PFSK-1 (cell line): ENCODE data around the gene SDF2L1.

Experiments used
- FOXP2 ChIP-seq: optimal IDR thresholded peaks from 2 replicates; pipeline ENCODE3; 2011; ENCODE audit warnings: borderline replicate concordance, control low read depth, inconsistent platforms; ENCODE audit not compliant: insufficient read depth; ENCODE audit errors: extremely low read length, extremely low read depth
- POLR2AphosphoS5 ChIP-seq: IDR thresholded peaks from 2 replicates; pipeline ENCODE4 v1.6.1; 2012; ENCODE audit warnings: low read depth, mild to moderate bottlenecking, control low read depth, low read length, moderate library complexity
- REST ChIP-seq, 2 experiments: IDR thresholded peaks; 2 replicates each; pipeline versions ENCODE4 v1.6.1 to v1.8.0; 2011 to 2012; ENCODE audit warnings: low read depth in 2 of 2, low read length in 2 of 2, control low read depth in 1 of 2, inconsistent platforms in 1 of 2, mild to moderate bottlenecking in 1 of 2, moderate library complexity in 1 of 2; ENCODE audit not compliant: insufficient read depth in 1 of 2
- SIN3A ChIP-seq: IDR thresholded peaks from 2 replicates; pipeline ENCODE4 v1.6.1; 2012; ENCODE audit warnings: mild to moderate bottlenecking, low read length, moderate library complexity, borderline replicate concordance; ENCODE audit not compliant: insufficient read depth
- TAF1 ChIP-seq: IDR thresholded peaks from 2 replicates; pipeline ENCODE4 v1.6.1; 2012; ENCODE audit warnings: low read length, control low read depth, borderline replicate concordance; ENCODE audit not compliant: insufficient read depth

The SDF2L1 gene

GRCh38 chr22:21598302-21598701 is 43.8 kb upstream of the SDF2L1 start:
- TF ChIP-seq FOXP2 (no peak), REST (IDR thresholded peaks at IDR 0.05; ENCODE audit: insufficient read depth in 1 of 2, low read depth in 2 of 2, low read length in 2 of 2) (no peak), POLR2AphosphoS5 (no peak), TAF1 (no peak), SIN3A (no peak)

GRCh38 chr22:21599053-21599893 is 42.8 kb upstream of the SDF2L1 start:
- TF ChIP-seq FOXP2 = no peak
- TF ChIP-seq REST (IDR thresholded peaks at IDR 0.05; ENCODE audit: insufficient read depth in 1 of 2, low read depth in 2 of 2, low read length in 2 of 2) = no peak
- no peak for TF ChIP-seq SIN3A
- no peak for TF ChIP-seq TAF1
- TF ChIP-seq POLR2AphosphoS5 = no peak

- TF ChIP-seq REST (IDR thresholded peaks at IDR 0.05; ENCODE audit: insufficient read depth in 1 of 2, low read depth in 2 of 2, low read length in 2 of 2) = no peak
- TF ChIP-seq SIN3A = no peak
- no peak for TF ChIP-seq POLR2AphosphoS5
- no peak for TF ChIP-seq FOXP2
- TF ChIP-seq TAF1 = no peak
These were observed 39.5 kb upstream of the SDF2L1 start for GRCh38 chr22:21602579-21602978.

- TF ChIP-seq SIN3A = no peak
- TF ChIP-seq POLR2AphosphoS5 = no peak
- TF ChIP-seq TAF1 = no peak
- no peak for TF ChIP-seq REST (IDR thresholded peaks at IDR 0.05; ENCODE audit: insufficient read depth in 1 of 2, low read depth in 2 of 2, low read length in 2 of 2)
- no peak for TF ChIP-seq FOXP2
These were observed 38.1 kb upstream of the SDF2L1 start for GRCh38 chr22:21603973-21604372.
